Skeletal muscle tissue (tissue), 4 donors: ENCODE measurements around the gene FRMD5. TPM values are rescaled to one million over a fixed set of nuclear protein-coding genes. Genes with fewer than 3 reads are reported as not detected.
"Not testable (repeated sequence)": the region's sequence is repeated elsewhere in the genome, so short reads cannot be mapped to it uniquely, and the experiment has no call there.

ENCODE experiments used
- H3K27ac ChIP-seq: one replicate; pipeline ENCODE4 v1.7.0; 2013; ENCODE audit warnings: mild to moderate bottlenecking, low read depth, low read length, inconsistent platforms
- H3K27me3 ChIP-seq, 3 donors: one replicate each; pipeline ENCODE4 v1.7.0; 2013; ENCODE audit warnings: low read length in 3 of 3; ENCODE audit not compliant: control insufficient read depth in 3 of 3, insufficient read depth in 3 of 3
- H3K36me3 ChIP-seq, 3 donors: one replicate each; pipeline ENCODE4 v1.7.0; 2013; ENCODE audit warnings: low read length in 3 of 3; ENCODE audit not compliant: control insufficient read depth in 3 of 3, insufficient read depth in 3 of 3
- H3K4me1 ChIP-seq, 3 donors: one replicate each; pipeline ENCODE4 v1.7.0; 2013; ENCODE audit warnings: low read length in 3 of 3, mild to moderate bottlenecking in 3 of 3; ENCODE audit not compliant: control insufficient read depth in 3 of 3, insufficient read depth in 3 of 3
- H3K4me3 ChIP-seq, 3 donors: one replicate each; pipeline ENCODE4 v1.7.0; 2013; ENCODE audit warnings: low read length in 3 of 3
- H3K9ac ChIP-seq, 3 donors: one replicate each; pipeline ENCODE4 v1.7.0; 2013; ENCODE audit warnings: low read length in 3 of 3, mild to moderate bottlenecking in 3 of 3, moderate library complexity in 2 of 3, low read depth in 1 of 3
- H3K9me3 ChIP-seq, 3 donors: one replicate each; pipeline ENCODE4 v1.7.0; 2013; ENCODE audit warnings: low read length in 3 of 3; ENCODE audit not compliant: control insufficient read depth in 3 of 3
- total RNA-seq: library from RNA; depleted of rRNA; stranded (reverse); fragments of >200 nt; gene quantifications from one replicate; pipeline ENCODE4 v1.2.3, GENCODE V29; 2014
- donor health status: Osteomylitis.

Gene FRMD5
- total RNA-seq, 1 donor from 2014 or later = 3.7 TPM

GRCh38 chr15:43867096-43867495, 328.0 kb downstream of the FRMD5 start:
- Histone ChIP-seq H3K4me1 (no peaks in the 10 kb centered on the region), H3K27me3 (no peaks in the 10 kb centered on the region), H3K9me3 (no peaks in the 10 kb centered on the region), H3K27ac (no peak overlapping the region), H3K9ac (no peak overlapping the region), H3K36me3 (no peaks in the 10 kb centered on the region), H3K4me3 (no peak overlapping the region)

- not testable (repeated sequence) for H3K4me3 ChIP-seq, H3K9ac ChIP-seq, H3K27ac ChIP-seq, H3K36me3 ChIP-seq, H3K27me3 ChIP-seq, H3K4me1 ChIP-seq, H3K9me3 ChIP-seq
Measured at GRCh38 chr15:43866636-43867035, 328.4 kb downstream of the FRMD5 start.

- Histone ChIP-seq H3K9me3 (no peaks in the 10 kb centered on the region), H3K36me3 (peaks cover 0 to 3% (median 0%) of the 10 kb centered on the region in 3 donors), H3K27me3 (no peaks in the 10 kb centered on the region), H3K4me3 (no peak overlapping the region), H3K9ac (no peak overlapping the region), H3K27ac (no peak overlapping the region), H3K4me1 (no peaks in the 10 kb centered on the region)
Measured at GRCh38 chr15:43859546-43859945, 335.5 kb downstream of the FRMD5 start.

GRCh38 chr15:43854801-43855200, 340.3 kb downstream of the FRMD5 start:
- no peaks in the 10 kb centered on the region for H3K27me3 ChIP-seq
- no peak overlapping the region for H3K4me3 ChIP-seq
- H3K9me3 ChIP-seq = no peaks in the 10 kb centered on the region
- peaks cover 0 to 3% (median 0%) of the 10 kb centered on the region in 3 donors for H3K36me3 ChIP-seq
- H3K9ac ChIP-seq = no peak overlapping the region
- no peaks in the 10 kb centered on the region for H3K4me1 ChIP-seq
- no peak overlapping the region for H3K27ac ChIP-seq

GRCh38 chr15:43852607-43853006, 342.5 kb downstream of the FRMD5 start:
- Histone ChIP-seq H3K4me3 (no peak overlapping the region), H3K9me3 (no peaks in the 10 kb centered on the region), H3K27me3 (no peaks in the 10 kb centered on the region), H3K9ac (no peak overlapping the region), H3K4me1 (no peaks in the 10 kb centered on the region), H3K36me3 (no peaks in the 10 kb centered on the region), H3K27ac (no peak overlapping the region)

- no peaks in the 10 kb centered on the region for H3K27me3 ChIP-seq
- H3K36me3 ChIP-seq = no peaks in the 10 kb centered on the region
- H3K9me3 ChIP-seq = no peaks in the 10 kb centered on the region
- H3K9ac ChIP-seq = no peak overlapping the region
- H3K4me1 ChIP-seq = no peaks in the 10 kb centered on the region
- no peak overlapping the region for H3K27ac ChIP-seq
- H3K4me3 ChIP-seq = no peak overlapping the region
Measured at GRCh38 chr15:43851251-43851650, 343.8 kb downstream of the FRMD5 start.

- Histone ChIP-seq H3K4me3 (no peak overlapping the region), H3K9me3 (no peaks in the 10 kb centered on the region), H3K4me1 (no peaks in the 10 kb centered on the region), H3K27ac (no peak overlapping the region), H3K27me3 (no peaks in the 10 kb centered on the region), H3K9ac (no peak overlapping the region), H3K36me3 (no peaks in the 10 kb centered on the region)
Measured at GRCh38 chr15:43845421-43845820, 349.6 kb downstream of the FRMD5 start.

GRCh38 chr15:43832485-43832884, 362.6 kb downstream of the FRMD5 start:
- not testable (repeated sequence) for H3K27me3 ChIP-seq, H3K36me3 ChIP-seq, H3K4me1 ChIP-seq, H3K27ac ChIP-seq, H3K9ac ChIP-seq, H3K4me3 ChIP-seq, H3K9me3 ChIP-seq

GRCh38 chr15:43831519-43832052, 363.5 kb downstream of the FRMD5 start:
- not testable (repeated sequence) for H3K4me1 ChIP-seq, H3K27me3 ChIP-seq, H3K9me3 ChIP-seq, H3K4me3 ChIP-seq, H3K9ac ChIP-seq, H3K27ac ChIP-seq, H3K36me3 ChIP-seq

GRCh38 chr15:43830691-43831275, 364.3 kb downstream of the FRMD5 start:
- not testable (repeated sequence) for H3K9me3 ChIP-seq, H3K4me1 ChIP-seq, H3K27me3 ChIP-seq, H3K9ac ChIP-seq, H3K4me3 ChIP-seq, H3K36me3 ChIP-seq, H3K27ac ChIP-seq
